Measurements from ENCODE around the gene ZC3H14.
A peak's percentile ranks its signal among the peaks of the same experiment; 100 is the strongest.

The ZC3H14 gene

GRCh38 chr14:88611878-88612277 lies 49.0 kb downstream of the ZC3H14 start:
- DNase-seq: no peak
- ATAC-seq: no peak

- DNase-seq (no peak), ATAC-seq (no peak)
Measured at GRCh38 chr14:88612981-88613380, 50.1 kb downstream of the ZC3H14 start.

GRCh38 chr14:88613552-88614010 lies 50.7 kb downstream of the ZC3H14 start:
- ATAC-seq (peak; percentile 88), DNase-seq (no peak)

- DNase-seq (no peak), ATAC-seq (no peak)
Measured at GRCh38 chr14:88614218-88614907, 51.5 kb downstream of the ZC3H14 start.

- ATAC-seq (no peak), DNase-seq (no peak)
Measured at GRCh38 chr14:88616697-88617096, 53.9 kb downstream of the ZC3H14 start.

GRCh38 chr14:88617479-88617878 lies 54.6 kb downstream of the ZC3H14 start:
- ATAC-seq (no peak), DNase-seq (no peak)

- DNase-seq (no peak), ATAC-seq (no peak)
Measured at GRCh38 chr14:88618476-88618875, 55.6 kb downstream of the ZC3H14 start.

GRCh38 chr14:88621100-88621499 lies 58.3 kb downstream of the ZC3H14 start:
- DNase-seq (no peak), ATAC-seq (no peak)

- no peak for DNase-seq
- no peak for ATAC-seq
Measured at GRCh38 chr14:88625671-88626070, 62.8 kb downstream of the ZC3H14 start.

GRCh38 chr14:88628033-88628432 lies 65.2 kb downstream of the ZC3H14 start:
- no peak for DNase-seq
- ATAC-seq: no peak

- no peak for ATAC-seq
- no peak for DNase-seq
Measured at GRCh38 chr14:88628462-88628861, 65.6 kb downstream of the ZC3H14 start.

- DNase-seq (no peak), ATAC-seq (no peak)
Measured at GRCh38 chr14:88630565-88630964, 67.7 kb downstream of the ZC3H14 start.

GRCh38 chr14:88631091-88631490 lies 68.3 kb downstream of the ZC3H14 start:
- DNase-seq (no peak), ATAC-seq (no peak)

- no peak for DNase-seq
- ATAC-seq: no peak
Measured at GRCh38 chr14:88632512-88632911, 69.7 kb downstream of the ZC3H14 start.

- no peak for DNase-seq
- no peak for ATAC-seq
Measured at GRCh38 chr14:88639221-88639620, 76.4 kb downstream of the ZC3H14 start.

GRCh38 chr14:88660056-88660455 lies 97.2 kb downstream of the ZC3H14 start:
- DNase-seq: no peak
- ATAC-seq: no peak

- peak; percentile 35 for DNase-seq
- peak; percentile 66 for ATAC-seq
Measured at GRCh38 chr14:88667555-88668273, 104.9 kb downstream of the ZC3H14 start.

- no peak for ATAC-seq
- no peak for DNase-seq
Measured at GRCh38 chr14:88668448-88669116, 105.7 kb downstream of the ZC3H14 start.

- no peak for ATAC-seq
Measured at GRCh38 chr14:88669346-88669745, 106.5 kb downstream of the ZC3H14 start.

More at GRCh38 chr14:88669346-88669745, 106.5 kb downstream of the ZC3H14 start:
- no peak for DNase-seq
